Dedifferentiated amniotic fluid mesenchymal stem cell (primary cell): ENCODE results near the gene GPR33.
"Not testable (repeated sequence)": the region's sequence is repeated elsewhere in the genome, so short reads cannot be mapped to it uniquely, and the experiment has no call there.

Source experiments
- DNase-seq: peaks from one replicate; pipeline ENCODE4 v3.0.0-alpha.2; 2016; ENCODE audit errors: extremely low spot score

The GPR33 gene

DNA sequence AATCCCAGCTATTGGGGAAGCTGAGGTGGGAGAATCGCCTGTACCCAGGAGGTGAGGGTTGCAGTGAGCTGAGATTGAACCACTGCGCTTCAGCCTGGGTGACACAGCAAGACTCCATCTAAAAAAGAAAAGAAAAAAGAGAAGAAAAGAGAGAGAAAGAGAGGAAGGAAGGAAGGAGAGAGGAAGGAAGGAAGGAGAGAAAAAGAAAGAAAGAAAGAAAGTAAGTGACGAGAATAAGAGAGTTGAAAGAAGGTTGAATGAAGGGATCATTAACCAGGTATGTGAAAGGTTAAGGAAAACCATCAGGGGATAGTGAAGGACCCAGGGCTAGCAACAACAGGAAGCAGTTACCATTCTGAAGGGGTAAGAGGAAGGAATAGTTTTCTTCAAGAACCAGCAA lies 26.3 kb downstream of the GPR33 start:
- no peak for DNase-seq

- no peak for DNase-seq
These were observed 29.9 kb downstream of the GPR33 start for GRCh38 chr14:31457665-31458659.

DNA sequence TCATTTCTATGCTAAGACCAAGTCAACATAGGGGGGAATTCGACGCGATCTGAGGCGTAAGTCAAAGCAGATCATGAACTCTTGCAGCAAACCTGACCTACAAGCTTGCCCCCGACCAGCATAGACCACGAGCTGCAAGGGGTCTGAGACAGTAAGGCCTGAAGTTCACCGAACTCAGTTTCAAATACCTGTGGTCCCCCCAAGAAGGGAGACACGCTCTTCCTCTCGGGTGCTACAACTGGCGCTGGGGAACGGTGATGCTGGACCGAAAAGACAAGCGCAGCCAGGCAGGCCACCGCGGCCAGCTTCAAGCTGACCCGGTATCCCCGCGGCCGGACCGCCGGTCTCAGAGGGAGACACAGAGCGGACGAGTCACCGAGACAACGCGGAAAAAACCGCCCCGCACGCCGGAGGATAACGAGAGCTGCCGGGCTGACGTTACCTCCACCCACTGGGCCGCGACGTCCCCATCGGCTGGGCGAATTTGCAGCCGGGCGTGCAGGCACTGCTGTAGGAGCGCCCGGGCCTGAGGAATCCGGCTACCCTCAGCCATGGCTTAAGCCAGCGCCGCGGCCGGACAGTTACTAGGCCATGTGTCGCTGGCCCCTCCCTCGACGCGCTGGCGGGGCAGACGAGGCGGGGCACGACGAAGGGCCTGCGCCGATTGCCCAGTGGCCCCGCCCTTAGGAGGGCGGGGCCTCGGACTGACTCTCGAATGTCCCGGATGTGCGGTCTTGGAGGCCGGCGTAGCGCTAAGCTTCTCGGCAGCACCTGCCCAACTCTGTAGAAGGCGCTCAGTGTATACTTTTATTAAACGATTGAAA lies 30.8 kb downstream of the GPR33 start, which contains the start of gene DTD2:
Gene DTD2, minus strand, starts transcription at position 666 of the 824 bp plus-strand sequence. Its CDS starts 113 bp downstream, at position 553.
- DNase-seq = peak; percentile 94

GRCh38 chr14:31449971-31450610 lies 37.7 kb downstream of the GPR33 start:
- DNase-seq = peak; percentile 61

- DNase-seq = no peak
These were observed 38.7 kb downstream of the GPR33 start for GRCh38 chr14:31449136-31449535.

DNA sequence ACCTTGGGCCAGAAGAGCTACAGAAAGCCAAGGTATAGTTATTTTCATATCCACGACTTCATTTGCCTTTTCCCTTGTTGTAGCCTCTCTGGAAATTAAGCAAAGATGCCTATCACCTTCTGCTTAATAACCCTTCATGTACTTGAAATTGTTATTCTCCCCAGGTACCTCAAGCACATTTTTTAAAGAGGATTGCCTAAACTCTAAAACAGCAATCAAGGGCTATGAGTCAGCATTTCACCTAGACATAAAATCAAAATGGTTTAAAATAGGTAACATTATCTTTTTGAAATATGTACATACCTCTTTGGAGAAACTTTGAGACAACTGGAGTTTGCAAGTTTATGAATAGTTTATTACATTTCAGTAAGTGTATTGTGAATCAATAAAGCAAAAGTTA lies 42.1 kb downstream of the GPR33 start:
- no peak for DNase-seq

- DNase-seq = no peak
These were observed 45.6 kb downstream of the GPR33 start for GRCh38 chr14:31442284-31442683.

GRCh38 chr14:31441273-31442111 lies 46.3 kb downstream of the GPR33 start:
- DNase-seq = peak; percentile 70

GRCh38 chr14:31440280-31440679 lies 47.6 kb downstream of the GPR33 start:
- no peak for DNase-seq

DNA sequence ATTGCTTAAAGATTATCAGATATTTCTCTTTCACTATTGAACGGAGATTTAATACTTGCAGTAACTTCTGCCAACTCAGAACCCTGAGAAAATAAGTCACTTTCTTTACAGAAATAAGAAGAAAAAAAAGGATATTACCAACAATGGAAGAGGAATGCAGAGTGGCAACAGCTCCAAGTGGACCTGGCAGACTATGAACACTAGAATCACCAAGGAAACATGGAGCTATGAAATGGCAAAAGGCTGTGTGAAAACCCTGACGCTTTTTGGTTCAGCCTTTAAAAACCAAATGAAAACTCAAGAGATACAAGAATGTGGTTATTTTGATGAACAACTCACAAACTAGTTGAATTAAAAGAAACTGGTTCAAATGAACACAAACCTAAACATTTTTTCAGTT lies 48.3 kb downstream of the GPR33 start:
- DNase-seq = no peak

GRCh38 chr14:31437045-31437691 lies 50.7 kb downstream of the GPR33 start:
- not testable (repeated sequence) for DNase-seq

GRCh38 chr14:31435276-31435675 lies 52.6 kb downstream of the GPR33 start:
- DNase-seq = peak; percentile 65
